HG02938 (cell line): ENCODE results near the gene MRGPRD.
"Not testable (repeated sequence)": the region's sequence is repeated elsewhere in the genome, so short reads cannot be mapped to it uniquely, and the experiment has no call there.

Source experiments
- ATAC-seq: cut with Tn5 transposase; IDR thresholded peaks from one replicate; pipeline ENCODE4 v1.9.1; 2021; ENCODE audit warnings: mild to moderate bottlenecking, moderate library complexity; ENCODE audit not compliant: unreplicated experiment

Gene MRGPRD

DNA sequence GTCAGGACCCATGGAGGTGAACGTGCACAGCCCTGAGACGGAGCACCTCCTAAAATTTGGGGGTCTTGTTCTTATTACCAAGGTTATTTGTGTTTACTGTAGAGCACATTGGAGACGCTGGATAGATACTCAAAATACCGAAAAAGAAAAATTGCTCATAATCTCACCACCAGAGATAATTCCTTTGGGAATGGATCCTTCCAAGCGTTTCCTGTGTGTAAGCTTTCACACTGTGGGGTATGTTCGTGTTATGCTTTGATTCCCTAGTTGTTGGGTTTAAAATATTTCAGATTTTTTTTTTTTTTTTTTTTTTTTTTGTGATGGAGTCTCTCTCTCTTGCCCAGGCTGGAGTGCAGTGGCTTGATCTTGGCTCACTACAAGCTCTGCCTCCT lies 14.1 kb upstream of the MRGPRD start:
- no peak for ATAC-seq

DNA sequence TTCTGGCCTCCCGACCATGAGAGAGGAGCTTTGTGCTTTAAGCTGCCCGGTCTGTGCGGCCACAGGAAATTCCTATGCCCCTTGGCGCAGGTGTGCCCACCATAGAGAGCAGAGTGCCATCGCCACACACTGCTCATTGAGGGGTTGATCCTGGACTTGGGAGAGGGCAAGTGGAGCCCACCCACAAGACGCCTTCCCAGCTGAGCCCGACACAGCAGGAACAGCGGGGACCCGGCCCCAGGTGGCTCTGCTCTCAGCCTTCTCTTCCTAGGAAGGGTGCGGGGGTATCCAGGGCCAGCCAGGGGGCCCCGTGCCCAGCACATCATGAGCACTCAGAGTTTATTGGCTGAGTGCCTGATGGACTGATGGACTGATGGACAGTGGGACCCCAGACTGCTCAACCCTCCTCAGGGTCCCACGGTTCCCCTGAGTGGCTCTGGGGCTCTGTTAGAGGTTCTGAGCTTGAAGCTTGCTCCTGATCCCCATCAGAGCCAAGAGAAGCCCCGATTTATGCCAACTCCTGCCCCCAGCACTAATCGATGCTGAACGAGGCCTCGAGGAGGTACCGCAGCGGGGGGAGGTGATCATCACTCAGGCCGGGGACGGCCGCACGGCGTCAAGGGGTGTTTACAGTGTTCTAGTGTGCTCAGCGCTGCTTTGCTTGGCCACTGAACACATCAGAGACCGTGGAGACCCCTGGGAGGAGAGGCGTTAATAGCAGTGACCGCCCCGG lies 13.5 kb upstream of the MRGPRD start:
- no peak for ATAC-seq

- no peak for ATAC-seq
These were observed 12.8 kb upstream of the MRGPRD start for GRCh38 chr11:68993546-68993945.

- no peak for ATAC-seq
These were observed 12.0 kb upstream of the MRGPRD start for GRCh38 chr11:68992743-68993255.

- ATAC-seq = no peak
These were observed 10.4 kb upstream of the MRGPRD start for GRCh38 chr11:68990995-68991780.

DNA sequence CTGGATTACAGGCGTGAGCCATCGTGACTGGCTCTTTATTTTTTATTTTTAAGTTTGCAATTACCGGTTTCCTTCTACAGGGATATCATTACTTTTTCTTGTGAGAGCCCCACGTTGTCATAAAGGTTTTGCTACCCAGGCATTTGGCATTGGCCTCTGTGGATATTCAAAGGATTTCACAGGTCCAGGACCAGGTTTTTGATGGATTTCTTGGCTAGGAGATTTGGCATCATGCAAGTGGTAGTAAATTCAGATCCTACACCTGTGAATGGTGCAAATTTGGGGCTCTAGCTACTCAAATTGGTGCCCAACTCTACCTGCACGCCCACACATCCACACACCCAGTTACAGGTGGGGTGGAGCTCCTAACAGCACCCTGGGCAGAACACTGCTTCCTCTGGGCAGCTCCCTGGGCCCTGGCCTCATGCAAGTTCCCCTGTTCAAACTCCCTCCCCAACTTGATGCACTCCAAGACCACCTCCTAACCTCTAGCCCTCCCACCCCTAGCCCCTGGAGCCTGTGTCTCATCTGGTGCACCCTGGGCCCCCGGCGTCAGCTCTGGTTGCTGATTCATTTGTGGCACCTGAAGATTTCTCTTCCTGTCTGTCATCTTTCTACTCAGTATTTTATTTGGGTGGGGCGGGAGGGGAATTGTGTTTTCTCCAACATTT lies 9.3 kb upstream of the MRGPRD start:
- no peak for ATAC-seq

- ATAC-seq = no peak
These were observed 7.7 kb upstream of the MRGPRD start for GRCh38 chr11:68988491-68988890.

DNA sequence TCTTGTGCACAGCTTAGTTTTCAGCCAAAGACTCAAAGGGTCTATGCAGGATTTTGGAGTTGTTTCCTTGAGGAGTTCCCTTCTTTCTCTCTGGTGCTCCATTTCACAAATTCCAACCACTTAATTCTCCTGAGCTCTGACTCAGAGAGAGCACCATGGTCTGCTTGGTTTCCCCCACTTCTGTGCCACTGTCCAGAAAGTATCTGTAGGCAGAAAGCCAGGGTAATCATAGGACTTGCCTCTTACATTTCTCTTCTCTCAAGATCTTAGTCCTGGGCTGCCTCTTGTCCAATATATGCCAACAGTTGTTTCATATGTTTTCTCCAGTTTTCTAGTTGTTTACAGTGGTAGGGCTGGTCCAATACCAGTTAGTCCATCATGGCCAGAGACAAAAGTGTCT lies 6.4 kb upstream of the MRGPRD start:
- ATAC-seq = no peak

DNA sequence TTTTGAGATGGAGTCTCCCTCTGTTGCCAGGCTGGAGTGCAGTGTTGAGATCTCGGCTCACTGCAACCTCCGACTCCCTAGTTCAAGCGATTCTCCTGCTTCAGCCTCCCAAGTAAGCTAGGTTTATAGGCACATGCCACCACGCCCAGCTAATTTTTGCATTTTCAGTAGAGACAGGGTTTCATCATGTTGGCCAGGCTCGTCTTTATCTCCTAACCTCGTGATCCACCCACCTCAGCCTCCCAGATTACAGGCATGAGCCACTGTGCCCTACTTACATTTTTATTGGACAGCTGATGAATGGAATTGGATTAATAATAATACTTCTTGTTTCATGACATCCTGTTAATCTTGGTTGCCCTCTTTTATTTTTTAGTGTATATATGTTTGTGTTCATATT lies 3.0 kb upstream of the MRGPRD start:
- no peak for ATAC-seq

DNA sequence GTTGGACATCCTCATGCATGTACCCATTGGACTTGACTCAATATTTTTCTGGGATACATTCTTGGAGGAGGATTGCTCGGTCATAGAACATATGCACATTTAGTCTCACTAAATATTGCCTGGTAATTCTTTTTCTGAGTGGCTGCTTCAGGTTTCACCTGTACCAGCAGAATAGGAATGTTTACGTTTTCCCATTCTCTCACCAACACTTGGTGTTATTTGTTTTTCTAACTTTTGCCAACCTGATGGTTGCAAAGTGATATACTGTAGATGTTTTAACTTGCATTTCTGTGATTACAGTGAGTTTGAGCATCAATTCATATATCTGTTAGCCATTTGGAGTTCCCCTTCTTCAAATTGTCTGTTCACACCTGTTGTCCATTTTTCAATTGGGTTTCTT lies 1.3 kb upstream of the MRGPRD start:
- no peak for ATAC-seq

- no peak for ATAC-seq
These were observed 633 bp downstream of the MRGPRD start for GRCh38 chr11:68979931-68980775.

- no peak for ATAC-seq
These were observed 1.7 kb downstream of the MRGPRD start for GRCh38 chr11:68978931-68979594.

GRCh38 chr11:68978626-68978930 lies 2.2 kb downstream of the MRGPRD start:
- ATAC-seq = no peak

DNA sequence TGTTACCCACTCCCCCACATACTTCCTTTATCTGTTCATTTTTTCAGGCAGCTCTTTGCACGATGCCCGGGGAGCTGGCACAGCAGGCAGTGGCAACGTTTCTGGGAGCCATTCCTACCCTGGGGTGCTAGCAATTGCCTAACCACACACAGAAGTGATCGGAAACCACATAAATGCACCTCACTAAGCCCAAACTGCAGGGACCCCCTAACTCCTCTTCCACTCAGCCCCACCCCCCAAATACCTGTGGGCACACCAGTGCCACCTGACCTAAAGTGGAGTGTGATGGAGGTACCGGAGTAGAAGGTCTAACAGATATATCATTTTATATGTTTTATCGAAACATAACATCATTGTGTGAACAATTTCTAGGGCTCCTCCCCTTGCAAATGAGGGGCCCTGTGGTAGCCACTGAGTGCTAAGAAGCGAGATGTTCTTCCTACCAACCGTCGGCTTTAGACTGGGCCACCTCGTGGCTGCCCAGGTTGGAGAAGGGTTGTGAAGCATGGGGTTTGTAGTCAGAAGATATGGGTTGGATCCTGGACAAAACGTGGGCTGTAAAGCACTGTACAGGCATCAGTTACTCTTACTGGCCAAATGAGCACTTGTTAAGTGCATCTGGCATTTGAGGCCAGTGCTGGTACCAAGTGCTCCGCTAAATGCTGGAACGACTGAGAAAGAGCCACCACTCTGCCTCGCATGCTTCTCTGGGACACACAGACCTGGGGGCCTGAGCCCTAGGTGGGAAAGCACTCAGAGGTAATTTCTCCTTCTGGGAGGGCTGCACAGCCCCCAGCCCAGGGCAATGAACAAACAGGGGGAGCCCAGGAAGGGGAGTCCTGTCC lies 2.8 kb downstream of the MRGPRD start:
- no peak for ATAC-seq

- no peak for ATAC-seq
These were observed 4.2 kb downstream of the MRGPRD start for GRCh38 chr11:68976563-68976962.

DNA sequence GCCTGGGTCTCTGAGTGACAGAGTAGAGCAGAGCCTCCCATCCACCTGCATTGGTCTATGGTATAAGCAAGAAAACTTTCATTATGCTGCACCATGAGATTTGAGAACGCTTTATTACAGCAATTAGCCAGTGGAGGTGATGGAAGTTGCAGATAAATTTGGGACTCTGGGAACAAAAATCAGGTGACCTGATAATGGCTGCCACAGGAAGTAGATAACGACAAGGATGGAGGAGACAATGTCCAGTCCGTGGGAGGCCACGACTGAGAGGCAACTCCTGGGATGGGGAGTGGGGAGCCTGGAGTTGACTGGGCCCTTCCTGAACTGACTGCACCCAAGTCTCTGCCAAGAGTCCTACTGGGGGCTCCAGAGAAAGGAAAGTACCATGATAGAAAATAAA lies 4.7 kb downstream of the MRGPRD start:
- ATAC-seq = no peak

- no peak for ATAC-seq
These were observed 6.2 kb downstream of the MRGPRD start for GRCh38 chr11:68974421-68975194.

- ATAC-seq = not testable (repeated sequence)
These were observed 7.1 kb downstream of the MRGPRD start for GRCh38 chr11:68973706-68974105.

GRCh38 chr11:68973219-68973618 lies 7.6 kb downstream of the MRGPRD start:
- no peak for ATAC-seq
